ENCODE measurements around the gene SAMD5. TPM values are rescaled to one million over a fixed set of nuclear protein-coding genes. Genes with fewer than 3 reads are reported as not detected.
A peak's percentile ranks its signal among the peaks of the same experiment; 100 is the strongest.

SAMD5 gene
- total and polyA plus RNA-seq, 2 of the 8 experiments (the other 6 are each of a cell fraction or from before 2014, with no cell fraction given): 0.02 to 0.04 TPM

DNA sequence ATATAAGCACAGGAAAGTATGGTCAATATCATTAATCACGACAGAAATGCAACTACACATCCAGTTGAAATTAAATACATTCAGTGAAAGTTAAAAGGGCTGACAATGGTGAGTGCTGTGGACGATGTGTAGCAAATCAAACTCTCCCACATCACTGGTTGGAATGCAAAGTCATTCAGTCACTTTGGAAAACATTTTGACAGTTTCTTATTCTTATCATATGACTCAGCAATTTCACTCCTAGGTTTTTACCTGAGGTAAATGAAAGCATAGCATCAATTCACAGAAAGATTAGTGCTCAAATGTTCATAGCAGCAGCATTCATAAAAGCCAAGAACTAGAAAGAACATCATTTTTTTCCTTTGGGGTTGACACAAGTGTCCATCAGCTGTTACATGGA lies 28.6 kb upstream of the SAMD5 start:
- H3K9ac ChIP-seq (replicated peaks in 1 of 4; ENCODE audit: extremely low read depth in 1 of 4, low read depth in 3 of 4, low read length in 3 of 4): no peak overlapping the region
- no peak overlapping the region for H2BK120ac ChIP-seq (replicated peaks; ENCODE audit: low read depth, low read length)

More for the DNA sequence above, 28.6 kb upstream of the SAMD5 start:
- Histone ChIP-seq H3K4me3 (ENCODE audit: extremely low read depth in 1 of 4, insufficient read depth in 2 of 4, low read depth in 3 of 4, low read length in 4 of 4) (no peak overlapping the region), H3K18ac (ENCODE audit: extremely low read depth, low read length) (no peak overlapping the region), H4K91ac (replicated peaks; ENCODE audit: insufficient read length, low read length) (no peak overlapping the region), H4K20me1 (replicated peaks in 1 of 2; ENCODE audit: control insufficient read depth in 1 of 2, insufficient read depth in 2 of 2, low read length in 2 of 2) (no peaks in the 10 kb centered on the region), H2BK12ac (ENCODE audit: low read depth, low read length) (no peak overlapping the region), H4K8ac (ENCODE audit: extremely low read depth, insufficient read depth, low read length) (no peak overlapping the region), H3K36me3 (ENCODE audit: control insufficient read depth in 2 of 4, insufficient read depth in 4 of 4, low read length in 3 of 4) (no peaks in the 10 kb centered on the region), H4K5ac (ENCODE audit: insufficient read length, low read depth, low read length) (no peak overlapping the region), H3K56ac (replicated peaks; ENCODE audit: insufficient read length, low read depth, low read length) (no peak overlapping the region), H3K23me2 (ENCODE audit: low read depth, low read length) (no peaks in the 10 kb centered on the region), H3K9me3 (ENCODE audit: insufficient read depth in 2 of 2, low read depth in 1 of 2, low read length in 1 of 2) (no peaks in the 10 kb centered on the region), H2AFZ (ENCODE audit: low read length) (no peak overlapping the region), H3K14ac (ENCODE audit: insufficient read length) (no peak overlapping the region), H3K27ac (ENCODE audit: low read depth, low read length) (no peak overlapping the region), H3K79me1 (ENCODE audit: low read depth, low read length) (no peaks in the 10 kb centered on the region), H3K79me2 (ENCODE audit: control insufficient read depth in 1 of 2, insufficient read depth in 2 of 2, low read length in 2 of 2) (no peaks in the 10 kb centered on the region), H2AK5ac (ENCODE audit: low read depth, low read length) (no peak overlapping the region), H2BK15ac (ENCODE audit: low read length) (no peak overlapping the region), H2BK20ac (ENCODE audit: low read length) (no peak overlapping the region), H3K4me2 (ENCODE audit: insufficient read depth in 1 of 2, low read depth in 2 of 2, low read length in 2 of 2) (no peak overlapping the region), H3K23ac (ENCODE audit: insufficient read length) (no peak overlapping the region), H3K4me1 (replicated peaks in 1 of 4; ENCODE audit: control insufficient read depth in 3 of 4, insufficient read depth in 4 of 4, low read length in 3 of 4) (no peaks in the 10 kb centered on the region), H3K4ac (replicated peaks; ENCODE audit: insufficient read length, low read depth, low read length) (no peak overlapping the region), H2BK5ac (ENCODE audit: low read depth, low read length) (no peak overlapping the region), H3K27me3 (replicated peaks in 1 of 4; ENCODE audit: control insufficient read depth in 3 of 4, extremely low read depth in 1 of 4, insufficient read depth in 3 of 4, low read length in 3 of 4) (no peaks in the 10 kb centered on the region)
- ChIA-PET CTCF (ENCODE audit: partially characterized antibody) (no interaction called here), POLR2A (ENCODE audit: partially characterized antibody) (interaction anchor here (0.6 kb wide), 1 partner anchor 231 kb away, joined by 3 read pairs; no protein-coding TSS in a partner anchor)
- 90% methylated on average over 2 of the region's 2 CpGs; no CpG with 5 or more reads in 1 of the 2 experiments for WGBS, 2 experiments (ENCODE audit: extremely low coverage in 1 of 2, insufficient coverage in 1 of 2, insufficient read length in 1 of 2, insufficient replicate concordance in 2 of 2, low coverage in 1 of 2, low lambda C conversion rate in 2 of 2, missing lambda C conversion rate in 1 of 2)
- DNase-seq (ENCODE audit: low read depth in 1 of 2, low spot score in 2 of 2) (no peak), FAIRE-seq (no peak)
- TF ChIP-seq BACH1 (IDR thresholded peaks at IDR 0.05; ENCODE audit: low read length): 0 out of 2 replicates have a peak, but pooled peaks have one; percentile 20
- no peak for TF ChIP-seq TCF12 (IDR thresholded peaks at IDR 0.05; ENCODE audit: low read depth, low read length)
- no peak for TF ChIP-seq SP2 (IDR thresholded peaks at IDR 0.05; ENCODE audit: low read length)
- no peak for TF ChIP-seq SRF (IDR thresholded peaks at IDR 0.05; ENCODE audit: low read depth, low read length)
- no peak for TF ChIP-seq KDM1A (IDR thresholded peaks at IDR 0.05; ENCODE audit: borderline replicate concordance, low read length)
- TF ChIP-seq MAFK (IDR thresholded peaks at IDR 0.05; ENCODE audit: low read depth, low read length): peak; percentile 28; the same call in 1 of the 2 replicates

Data from H1 (cell line).